Activated T-helper 17 cell treated with anti-CD3 and anti-CD28 coated beads, Interleukin-2, amount 50 U/mL, for 72 hours (primary cell): Measurements from ENCODE around the gene WDR17. TPM values are rescaled to one million over a fixed set of nuclear protein-coding genes. Genes with fewer than 3 reads are reported as not detected.

Source experiments
- ATAC-seq: fragments of 150-1000 bp; cut with Tn5 transposase; replicated peaks from 2 replicates; pipeline ENCODE4 v1.10.0; 2021; ENCODE audit warnings: mild to moderate bottlenecking, moderate library complexity
- H3K27ac Mint-ChIP-seq: one replicate; pipeline ENCODE4 v1.8.0; 2022; ENCODE audit warnings: mixed read lengths
- H3K27me3 Mint-ChIP-seq: one replicate; pipeline ENCODE4 v1.8.0; 2022; ENCODE audit warnings: mixed read lengths
- H3K36me3 Mint-ChIP-seq: one replicate; pipeline ENCODE4 v1.8.0; 2022; ENCODE audit warnings: low read depth, mild to moderate bottlenecking, mixed read lengths
- H3K4me1 Mint-ChIP-seq: one replicate; pipeline ENCODE4 v1.8.0; 2022; ENCODE audit warnings: mixed read lengths
- H3K4me3 Mint-ChIP-seq: one replicate; pipeline ENCODE4 v1.8.0; 2022; ENCODE audit warnings: mild to moderate bottlenecking, mixed read lengths
- H3K9me3 Mint-ChIP-seq: one replicate; pipeline ENCODE4 v1.8.0; 2022; ENCODE audit warnings: mixed read lengths
- total RNA-seq, 2 donors: library from RNA; stranded (reverse); gene quantifications; one replicate each; pipeline ENCODE4 v1.2.3, GENCODE V29; 2022

Gene WDR17
- total RNA-seq, 2 donors from 2014 or later = 1.3 to 2.9 TPM

GRCh38 chr4:176137631-176138030, 72.0 kb downstream of the WDR17 start:
- Mint-ChIP-seq H3K27ac (no peak overlapping the region), H3K27me3 (no peaks in the 10 kb centered on the region)

DNA sequence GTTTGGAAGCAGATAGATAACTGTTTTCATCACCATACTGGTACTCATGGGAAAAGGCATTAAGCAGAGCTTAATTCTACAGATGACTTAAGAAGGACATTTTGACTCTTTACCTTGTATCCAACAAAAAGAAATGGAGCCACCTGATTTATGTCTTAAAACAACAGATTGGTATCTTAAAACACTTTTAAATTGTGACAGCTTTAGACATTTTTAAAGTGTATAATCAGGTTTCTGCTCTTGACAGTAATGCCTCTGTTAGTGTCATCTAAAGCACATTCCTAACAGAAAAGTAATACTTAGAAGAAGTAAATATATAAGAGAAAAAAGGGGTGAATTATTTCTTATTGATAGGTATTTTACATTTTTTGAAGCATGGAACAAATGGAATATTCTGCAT, 73.9 kb downstream of the WDR17 start:
- no peaks in the 10 kb centered on the region for H3K36me3 Mint-ChIP-seq
- H3K4me1 Mint-ChIP-seq = no peaks in the 10 kb centered on the region
- H3K9me3 Mint-ChIP-seq = no peaks in the 10 kb centered on the region
- ATAC-seq = no peak
- H3K27me3 Mint-ChIP-seq = peaks cover 4% of the 10 kb centered on the region
- no peak overlapping the region for H3K27ac Mint-ChIP-seq
- H3K4me3 Mint-ChIP-seq = no peak overlapping the region

More at GRCh38 chr4:176137631-176138030, 72.0 kb downstream of the WDR17 start:
- no peak for ATAC-seq
- no peaks in the 10 kb centered on the region for H3K36me3 Mint-ChIP-seq
- no peak overlapping the region for H3K4me3 Mint-ChIP-seq
- no peaks in the 10 kb centered on the region for H3K4me1 Mint-ChIP-seq
- no peaks in the 10 kb centered on the region for H3K9me3 Mint-ChIP-seq

GRCh38 chr4:176142253-176142652, 76.6 kb downstream of the WDR17 start:
- Mint-ChIP-seq H3K36me3 (no peaks in the 10 kb centered on the region), H3K4me3 (no peak overlapping the region), H3K9me3 (no peaks in the 10 kb centered on the region), H3K4me1 (no peaks in the 10 kb centered on the region), H3K27ac (no peak overlapping the region), H3K27me3 (peaks cover 4% of the 10 kb centered on the region)
- ATAC-seq = no peak

DNA sequence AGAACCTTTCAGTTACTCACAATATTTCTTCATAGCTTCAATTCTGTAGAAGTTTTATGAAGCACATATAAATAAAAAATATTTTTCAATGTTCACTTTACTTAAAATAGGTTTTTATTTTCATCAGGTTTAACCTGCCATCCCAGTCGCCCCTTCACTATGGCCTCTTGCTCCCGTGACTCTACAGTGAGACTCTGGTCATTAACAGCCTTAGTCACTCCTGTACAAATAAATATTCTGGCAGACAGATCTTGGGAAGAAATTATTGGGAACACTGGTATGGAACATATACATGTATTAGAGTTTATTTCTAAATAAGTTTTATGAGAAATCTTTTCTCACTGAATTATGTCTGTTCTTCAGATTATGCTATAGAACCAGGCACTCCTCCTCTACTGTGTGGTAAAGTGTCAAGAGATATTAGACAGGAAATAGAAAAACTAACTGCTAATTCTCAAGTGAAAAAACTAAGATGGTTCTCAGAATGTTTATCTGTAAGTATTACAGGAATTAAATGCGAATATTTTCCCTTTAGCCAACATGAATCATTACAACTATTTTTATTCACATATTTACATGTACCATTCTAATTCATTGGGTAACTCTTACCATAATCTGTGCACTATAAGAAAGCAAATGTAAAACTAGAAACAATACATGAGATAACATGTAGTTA, 84.2 kb downstream of the WDR17 start:
- Mint-ChIP-seq H3K4me3 (no peak overlapping the region), H3K9me3 (no peaks in the 10 kb centered on the region), H3K27me3 (no peaks in the 10 kb centered on the region), H3K27ac (no peak overlapping the region), H3K36me3 (no peaks in the 10 kb centered on the region), H3K4me1 (no peaks in the 10 kb centered on the region)
- ATAC-seq = no peak

GRCh38 chr4:176150356-176150682, 84.7 kb downstream of the WDR17 start:
- Mint-ChIP-seq H3K27me3 (no peaks in the 10 kb centered on the region), H3K27ac (no peak overlapping the region), H3K4me3 (no peak overlapping the region), H3K4me1 (no peaks in the 10 kb centered on the region), H3K9me3 (no peaks in the 10 kb centered on the region), H3K36me3 (no peaks in the 10 kb centered on the region)
- no peak for ATAC-seq

GRCh38 chr4:176150704-176151103, 85.1 kb downstream of the WDR17 start:
- no peak overlapping the region for H3K27ac Mint-ChIP-seq
- no peaks in the 10 kb centered on the region for H3K4me1 Mint-ChIP-seq
- ATAC-seq = no peak
- no peaks in the 10 kb centered on the region for H3K36me3 Mint-ChIP-seq
- H3K9me3 Mint-ChIP-seq = no peaks in the 10 kb centered on the region
- no peaks in the 10 kb centered on the region for H3K27me3 Mint-ChIP-seq
- H3K4me3 Mint-ChIP-seq = no peak overlapping the region

- Mint-ChIP-seq H3K27ac (no peak overlapping the region), H3K4me1 (no peaks in the 10 kb centered on the region), H3K9me3 (no peaks in the 10 kb centered on the region), H3K27me3 (no peaks in the 10 kb centered on the region), H3K4me3 (no peak overlapping the region), H3K36me3 (no peaks in the 10 kb centered on the region)
- no peak for ATAC-seq
Observed at GRCh38 chr4:176153124-176153523, 87.5 kb downstream of the WDR17 start.

- no peak overlapping the region for H3K27ac Mint-ChIP-seq
- no peaks in the 10 kb centered on the region for H3K4me1 Mint-ChIP-seq
- no peak overlapping the region for H3K4me3 Mint-ChIP-seq
- no peaks in the 10 kb centered on the region for H3K27me3 Mint-ChIP-seq
- no peak for ATAC-seq
- no peaks in the 10 kb centered on the region for H3K36me3 Mint-ChIP-seq
- no peaks in the 10 kb centered on the region for H3K9me3 Mint-ChIP-seq
Observed at GRCh38 chr4:176156656-176157055, 91.0 kb downstream of the WDR17 start.

- Mint-ChIP-seq H3K27ac (no peak overlapping the region), H3K27me3 (no peaks in the 10 kb centered on the region), H3K4me1 (no peaks in the 10 kb centered on the region), H3K9me3 (no peaks in the 10 kb centered on the region), H3K4me3 (no peak overlapping the region), H3K36me3 (no peaks in the 10 kb centered on the region)
- no peak for ATAC-seq
Observed at GRCh38 chr4:176163041-176163440, 97.4 kb downstream of the WDR17 start.

DNA sequence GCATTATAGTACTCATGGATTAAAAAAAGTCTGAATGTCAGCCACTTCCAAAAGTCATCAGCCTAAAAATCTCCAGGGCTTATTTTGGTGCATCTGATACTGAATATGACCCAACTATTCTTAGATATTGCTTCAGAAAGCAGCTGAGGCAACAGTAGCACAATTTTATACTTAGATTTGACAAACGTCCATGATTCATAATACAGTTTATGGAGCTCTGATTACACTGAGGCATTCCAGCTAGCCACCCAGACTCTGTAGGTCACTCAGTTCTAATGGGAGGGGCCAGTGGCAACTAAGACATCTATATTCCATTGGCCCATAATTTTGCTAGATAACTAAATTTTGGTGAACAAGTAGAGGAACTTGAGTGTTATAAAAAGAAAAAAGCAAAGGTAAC, 119.4 kb downstream of the WDR17 start:
- no peaks in the 10 kb centered on the region for H3K36me3 Mint-ChIP-seq
- H3K9me3 Mint-ChIP-seq = no peaks in the 10 kb centered on the region
- peaks cover 30% of the 10 kb centered on the region for H3K27me3 Mint-ChIP-seq
- no peak overlapping the region for H3K27ac Mint-ChIP-seq
- no peaks in the 10 kb centered on the region for H3K4me1 Mint-ChIP-seq
- ATAC-seq = no peak
- H3K4me3 Mint-ChIP-seq = no peak overlapping the region

- no peak for ATAC-seq
- Mint-ChIP-seq H3K27ac (no peak overlapping the region), H3K9me3 (no peaks in the 10 kb centered on the region)
Observed at GRCh38 chr4:176186067-176186466, 120.4 kb downstream of the WDR17 start.

DNA sequence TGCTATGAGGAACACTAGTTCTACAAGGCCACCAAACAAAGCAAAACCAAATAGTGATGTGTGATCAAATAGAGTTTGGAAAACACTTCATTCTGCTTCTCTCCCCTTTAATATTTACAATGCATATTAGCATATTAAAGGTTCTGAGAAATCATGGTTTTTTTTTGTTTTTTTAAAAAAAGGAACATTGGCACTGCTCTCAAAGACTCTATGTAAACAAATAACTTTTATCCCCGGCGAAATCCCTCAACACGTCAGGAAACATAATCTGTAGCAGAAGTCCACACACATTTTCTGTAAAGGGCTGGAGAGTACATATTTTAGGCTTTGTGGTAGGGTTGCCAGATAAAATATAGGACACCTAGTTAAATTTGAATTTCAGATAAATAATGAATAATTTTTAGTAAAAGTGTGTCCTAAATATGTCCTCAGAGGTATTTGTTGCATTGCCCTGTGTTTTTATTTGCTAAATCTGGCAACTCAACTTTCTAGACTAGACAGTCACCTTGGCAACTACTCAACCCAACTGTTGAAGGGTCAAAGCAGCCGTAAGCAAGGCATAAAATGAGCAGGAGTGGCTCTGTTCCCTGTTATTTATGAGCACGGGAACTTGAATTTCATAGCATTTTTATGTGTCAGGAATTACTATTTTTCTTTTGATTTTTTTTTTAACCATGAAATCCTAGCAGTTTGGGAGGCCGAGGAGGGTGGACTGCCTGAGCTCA, 121.2 kb downstream of the WDR17 start:
- H3K36me3 Mint-ChIP-seq = no peaks in the 10 kb centered on the region
- H3K27me3 Mint-ChIP-seq = peaks cover 38% of the 10 kb centered on the region
- no peaks in the 10 kb centered on the region for H3K4me1 Mint-ChIP-seq
- H3K4me3 Mint-ChIP-seq = no peak overlapping the region
- no peak overlapping the region for H3K27ac Mint-ChIP-seq
- H3K9me3 Mint-ChIP-seq = no peaks in the 10 kb centered on the region
- no peak for ATAC-seq

More at GRCh38 chr4:176186067-176186466, 120.4 kb downstream of the WDR17 start:
- H3K4me3 Mint-ChIP-seq = no peak overlapping the region
- peaks cover 34% of the 10 kb centered on the region for H3K27me3 Mint-ChIP-seq
- no peaks in the 10 kb centered on the region for H3K36me3 Mint-ChIP-seq
- no peaks in the 10 kb centered on the region for H3K4me1 Mint-ChIP-seq

GRCh38 chr4:176187624-176188023, 122.0 kb downstream of the WDR17 start:
- Mint-ChIP-seq H3K27me3 (peaks cover 41% of the 10 kb centered on the region), H3K4me3 (no peak overlapping the region), H3K4me1 (no peaks in the 10 kb centered on the region), H3K36me3 (no peaks in the 10 kb centered on the region), H3K27ac (no peak overlapping the region), H3K9me3 (no peaks in the 10 kb centered on the region)
- peak; percentile 99 for ATAC-seq

GRCh38 chr4:176188654-176189053, 123.0 kb downstream of the WDR17 start:
- Mint-ChIP-seq H3K27ac (no peak overlapping the region), H3K36me3 (no peaks in the 10 kb centered on the region), H3K9me3 (no peaks in the 10 kb centered on the region), H3K27me3 (peaks cover 36% of the 10 kb centered on the region), H3K4me3 (no peak overlapping the region), H3K4me1 (peaks cover under 1% of the 10 kb centered on the region)
- ATAC-seq = no peak
